ENCODE measurements around the gene ALK.

DNA sequence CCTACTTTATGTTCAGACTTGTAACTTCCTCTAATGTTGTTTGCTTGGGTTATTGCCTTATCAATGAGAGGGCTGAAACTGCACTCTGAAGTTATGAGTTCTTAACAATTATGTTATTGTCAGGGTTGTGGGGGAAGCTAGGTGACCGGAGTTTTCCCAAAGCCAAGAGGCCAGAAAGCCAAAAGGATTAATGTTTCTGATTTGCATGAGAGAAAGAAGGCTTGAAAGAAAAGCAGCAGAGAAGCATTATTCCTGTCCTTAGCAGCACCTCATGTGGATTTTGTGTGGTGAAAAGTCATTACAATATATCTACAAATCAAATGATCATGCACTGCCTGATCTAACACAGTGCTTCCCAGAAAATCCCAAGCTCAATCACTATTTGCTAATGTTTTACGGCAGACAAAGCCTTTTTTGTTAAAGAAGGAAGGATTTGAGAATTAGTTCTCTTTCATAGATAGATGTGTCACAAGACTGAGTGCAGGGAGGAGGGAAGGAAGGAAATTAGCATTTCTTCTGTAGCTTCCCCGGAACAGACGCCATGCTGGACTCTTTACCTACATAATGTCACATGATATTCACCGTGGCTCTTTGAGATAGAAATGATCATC lies 203.2 kb downstream of the ALK start:
- TF ChIP-seq REST (IDR thresholded peaks at IDR 0.05; ENCODE audit: insufficient read depth in 1 of 2, low read depth in 2 of 2, low read length in 2 of 2): no peak
- no peak for TF ChIP-seq FOXP2 (optimal IDR thresholded peaks at IDR 0.05; ENCODE audit: borderline replicate concordance, extremely low read depth, extremely low read length, insufficient read depth)
